Stomach (tissue), 9 donors: Measurements from ENCODE around the gene ELMOD3. TPM values are rescaled to one million over a fixed set of nuclear protein-coding genes. Genes with fewer than 3 reads are reported as not detected.
"Not testable (repeated sequence)": the region's sequence is repeated elsewhere in the genome, so short reads cannot be mapped to it uniquely, and the experiment has no call there.

Experiments
- DNase-seq, 2 donors: peaks; one replicate each; pipeline versions ENCODE4 v3.0.0 to v3.0.0-alpha.2; 2013 to 2019
- H3K27ac ChIP-seq, 5 donors: fragments of 200-600 bp in 4 of 5; sonication (generic) in 4 of 5; one replicate each; pipeline ENCODE4 v1.5.1; 2013 to 2019; ENCODE audit warnings: mild to moderate bottlenecking in 1 of 5, moderate library complexity in 1 of 5
- H3K27me3 ChIP-seq, 3 donors: fragments of 200-600 bp; sonication (generic); one replicate each; pipeline ENCODE4 v1.5.1; 2017 to 2019; ENCODE audit warnings: mixed run types in 1 of 3
- H3K36me3 ChIP-seq, 4 donors: fragments of 200-600 bp; sonication (generic); 1 replicate in 3 of 4; 2 replicates in 1 of 4; pipeline ENCODE4 v1.5.1; 2016 to 2019
- H3K4me1 ChIP-seq, 4 donors: fragments of 200-600 bp; sonication (generic); one replicate each; pipeline ENCODE4 v1.5.1; 2016 to 2019
- H3K4me3 ChIP-seq, 4 donors: fragments of 200-600 bp; sonication (generic) in 3 of 4; one replicate each; pipeline ENCODE4 v1.5.1; 2016 to 2019; ENCODE audit warnings: mild to moderate bottlenecking in 1 of 4
- H3K9me3 ChIP-seq, 4 donors: fragments of 200-600 bp; sonication (generic); one replicate each; pipeline ENCODE4 v1.5.1; 2016 to 2019
- EP300 ChIP-seq: sonication (generic); formaldehyde crosslinking; IDR thresholded peaks from one replicate; pipeline ENCODE4 v1.6.1; 2017; ENCODE audit warnings: antibody characterized with exemption
- POLR2A ChIP-seq, 4 donors: fragments of 450-650 bp; IDR thresholded peaks; one replicate each; pipeline ENCODE4 v1.6.1; 2016; ENCODE audit warnings: antibody characterized with exemption in 4 of 4, control low read depth in 2 of 4, mild to moderate bottlenecking in 1 of 4, moderate library complexity in 1 of 4
- POLR2AphosphoS5 ChIP-seq, 3 donors: sonication (generic); formaldehyde crosslinking; IDR thresholded peaks; one replicate each; pipeline ENCODE4 v1.6.1; 2016; ENCODE audit warnings: antibody characterized with exemption in 3 of 3
- WGBS, 5 donors: extraction: QIAGEN DNeasy Blood & Tissue Kit in 3 of 5; methylation state at CpG; one replicate each; pipeline versions ENCODE4 v1.1.5 to v1.1.7; 2013 to 2018; 5-methylcytosine and 5-hydroxymethylcytosine counted together
- intact Hi-C: fragments of 100-400 bp; cut with DNase I; formaldehyde crosslinking; loops from one replicate; pipeline ENCODE4 v1.15.1; 2023; ENCODE audit warnings: low total_unique reads
- polyA plus RNA-seq, 3 donors: library from polyadenylated mRNA; stranded (reverse); fragments of 200-250 nt; gene quantifications; one replicate each; pipeline ENCODE4 v1.2.3, GENCODE V29; 2013
- total RNA-seq, 5 donors: library from RNA; depleted of rRNA; stranded (reverse); fragments of >200 nt; gene quantifications; one replicate each; pipeline versions ENCODE4 v1.1.0 to v1.2.3, GENCODE V29; 2014 to 2016
- TF ChIP-seq, protein P1 (sequence below), 7 experiments: fragments of 450-650 bp in 4 of 7; fragments of 200-600 bp in 3 of 7; sonication (generic) in 3 of 7; IDR thresholded peaks; one replicate each; pipeline ENCODE4 v1.5.1; 2016 to 2019; ENCODE audit warnings: antibody characterized with exemption in 7 of 7, control low read depth in 2 of 7, mild to moderate bottlenecking in 1 of 7
- donor health status: healthy with polysubstance abuse.
- donor health status: Bipolar disorder and iron deficiency.
- donor health status: healthy.

ELMOD3 gene
- total and polyA plus RNA-seq, 8 donors = 13.4 to 43.8 (median 19.3) TPM

DNA sequence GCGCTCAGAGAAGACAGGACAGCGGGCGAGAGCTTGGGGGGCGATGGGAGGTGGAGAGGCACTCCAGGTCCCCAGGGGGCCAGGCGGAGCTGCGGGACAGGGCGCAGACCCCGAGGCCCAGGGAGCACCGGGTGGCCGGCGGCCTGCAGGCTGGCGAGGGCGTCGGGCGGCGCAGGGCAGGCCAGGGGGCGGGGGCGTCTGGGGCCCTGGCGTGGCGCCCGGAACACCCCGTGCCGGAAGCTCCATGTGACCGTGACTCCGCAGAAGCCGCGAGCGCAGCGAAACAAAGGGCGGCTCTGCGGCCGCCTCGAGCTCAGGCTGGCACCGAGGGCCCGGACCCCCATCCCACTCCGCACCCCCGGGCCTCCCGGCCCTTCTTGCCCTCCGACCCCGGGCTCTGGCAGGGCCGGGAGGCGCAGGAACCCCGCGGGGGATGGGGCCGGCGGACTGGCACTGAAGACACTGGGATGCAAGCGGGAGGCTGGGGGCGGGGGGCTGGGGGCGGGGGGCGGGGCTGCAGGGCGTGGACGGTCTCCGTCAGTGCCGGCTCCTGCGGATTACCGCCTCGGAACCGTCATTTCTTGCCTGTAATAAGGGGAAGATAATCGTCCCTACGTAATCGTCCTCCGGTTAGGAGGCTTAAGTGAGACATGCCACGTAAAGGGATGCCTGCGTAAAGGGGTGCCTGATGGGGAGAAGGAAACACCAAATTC, 83.1 kb downstream of the ELMOD3 start:
- intact Hi-C loops = no loop called here
- H3K36me3 ChIP-seq = no peaks in the 10 kb centered on the region
- DNase-seq = peak; percentile 93 to 95
- peaks cover 46 to 69% (median 66%) of the 10 kb centered on the region in 4 donors for H3K4me1 ChIP-seq
- no peaks in the 10 kb centered on the region for H3K27me3 ChIP-seq
- peak overlapping the region; percentile 94 to 98 (median 97) for H3K27ac ChIP-seq
- no peaks in the 10 kb centered on the region for H3K9me3 ChIP-seq
- TF ChIP-seq, protein P1, sequence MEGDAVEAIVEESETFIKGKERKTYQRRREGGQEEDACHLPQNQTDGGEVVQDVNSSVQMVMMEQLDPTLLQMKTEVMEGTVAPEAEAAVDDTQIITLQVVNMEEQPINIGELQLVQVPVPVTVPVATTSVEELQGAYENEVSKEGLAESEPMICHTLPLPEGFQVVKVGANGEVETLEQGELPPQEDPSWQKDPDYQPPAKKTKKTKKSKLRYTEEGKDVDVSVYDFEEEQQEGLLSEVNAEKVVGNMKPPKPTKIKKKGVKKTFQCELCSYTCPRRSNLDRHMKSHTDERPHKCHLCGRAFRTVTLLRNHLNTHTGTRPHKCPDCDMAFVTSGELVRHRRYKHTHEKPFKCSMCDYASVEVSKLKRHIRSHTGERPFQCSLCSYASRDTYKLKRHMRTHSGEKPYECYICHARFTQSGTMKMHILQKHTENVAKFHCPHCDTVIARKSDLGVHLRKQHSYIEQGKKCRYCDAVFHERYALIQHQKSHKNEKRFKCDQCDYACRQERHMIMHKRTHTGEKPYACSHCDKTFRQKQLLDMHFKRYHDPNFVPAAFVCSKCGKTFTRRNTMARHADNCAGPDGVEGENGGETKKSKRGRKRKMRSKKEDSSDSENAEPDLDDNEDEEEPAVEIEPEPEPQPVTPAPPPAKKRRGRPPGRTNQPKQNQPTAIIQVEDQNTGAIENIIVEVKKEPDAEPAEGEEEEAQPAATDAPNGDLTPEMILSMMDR (IDR thresholded peaks at IDR 0.05) = no peak
- peak; percentile 80 to 88 (median 85) for TF ChIP-seq POLR2AphosphoS5 (IDR thresholded peaks at IDR 0.05)
- no peak for TF ChIP-seq POLR2A (IDR thresholded peaks at IDR 0.05)
- TF ChIP-seq EP300 = peak; percentile 86
- peak overlapping the region; percentile 31 to 48 (median 47) for H3K4me3 ChIP-seq
- WGBS, 5 donors = 2 to 5% (median 3%) methylated on average over 28 to 64 of the region's 64 CpGs

DNA sequence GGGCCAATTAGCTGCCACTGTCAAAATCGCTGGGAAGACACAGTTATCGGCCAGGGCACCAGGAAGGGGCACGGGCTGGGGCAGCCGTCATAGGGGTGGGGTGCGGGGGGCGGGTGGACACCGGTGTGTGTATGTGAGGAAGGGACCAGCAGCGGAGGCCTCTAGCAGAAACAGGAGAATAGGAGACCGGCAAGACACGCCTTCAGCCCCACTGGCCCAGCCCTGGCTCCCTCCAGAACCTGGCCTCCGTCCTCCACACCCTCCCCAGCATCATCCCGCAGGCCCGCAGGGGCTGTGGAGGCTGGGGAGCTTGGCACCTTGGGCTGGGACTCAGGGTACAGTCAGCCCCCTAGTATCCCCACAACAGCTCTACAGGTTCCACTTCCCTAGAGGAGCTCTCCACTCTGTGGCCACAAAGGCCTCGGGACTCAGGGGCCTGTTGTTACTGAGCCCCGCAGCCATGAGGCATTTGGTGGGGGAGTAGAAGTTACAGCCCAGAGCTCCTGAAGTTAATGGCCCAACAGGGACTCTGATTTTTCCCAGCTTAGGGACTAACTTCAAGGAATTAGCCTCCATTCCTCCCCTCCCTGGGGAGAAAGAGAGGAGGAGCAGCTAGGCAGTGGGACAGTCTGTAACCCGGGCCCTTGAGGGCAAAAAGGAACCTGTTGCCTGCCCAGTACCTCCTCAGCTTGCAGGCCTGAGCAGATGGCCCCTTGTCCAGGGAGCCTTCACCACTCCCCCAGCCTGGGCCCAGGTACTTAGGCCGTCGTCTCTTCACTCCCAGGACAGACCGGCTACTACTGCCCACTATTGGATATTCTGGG, 83.8 kb downstream of the ELMOD3 start:
- intact Hi-C loops = no loop called here
- Histone ChIP-seq H3K4me1 (peaks cover 42 to 61% (median 59%) of the 10 kb centered on the region in 4 donors), H3K27ac (peak overlapping the region; percentile 94 to 98 (median 97)), H3K27me3 (no peaks in the 10 kb centered on the region), H3K4me3 (peak overlapping the region; percentile 31 to 48 (median 47)), H3K9me3 (no peaks in the 10 kb centered on the region), H3K36me3 (no peaks in the 10 kb centered on the region)
- TF ChIP-seq POLR2AphosphoS5 (IDR thresholded peaks at IDR 0.05) (no peak), POLR2A (IDR thresholded peaks at IDR 0.05) (no peak), EP300 (no peak)
- TF ChIP-seq, protein P1 (IDR thresholded peaks at IDR 0.05) = no peak
- DNase-seq = peak; percentile 41 to 54
- WGBS, 5 donors = 32 to 40% (median 36%) methylated on average over 12 to 19 of the region's 19 CpGs

DNA sequence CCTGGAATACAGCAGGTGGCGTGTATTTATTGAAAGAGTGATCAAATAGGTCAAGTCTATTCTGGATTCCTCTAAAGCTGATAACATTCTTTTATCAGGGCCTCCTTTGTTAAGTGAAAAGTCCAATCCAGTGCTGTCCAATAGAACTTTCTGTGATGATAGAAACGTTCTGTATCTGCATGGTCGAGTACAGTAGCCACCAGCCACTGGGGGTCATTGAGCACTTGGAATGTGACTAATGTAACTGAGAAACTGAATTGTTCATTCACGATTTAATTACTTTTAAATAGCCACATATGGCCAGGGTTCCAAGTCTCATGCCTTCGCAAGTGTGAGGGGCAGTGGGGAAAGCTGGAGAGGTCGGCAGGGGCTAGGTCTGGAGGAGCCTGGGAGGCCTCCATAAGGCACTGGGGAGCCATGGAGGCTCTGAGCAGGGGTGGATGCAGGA, 84.5 kb downstream of the ELMOD3 start:
- no peaks in the 10 kb centered on the region for H3K36me3 ChIP-seq
- H3K27me3 ChIP-seq = no peaks in the 10 kb centered on the region
- peaks cover 36 to 55% (median 53%) of the 10 kb centered on the region in 4 donors for H3K4me1 ChIP-seq
- H3K27ac ChIP-seq = peak overlapping the region; percentile 94 to 98 (median 97)
- intact Hi-C loops = no loop called here
- TF ChIP-seq, protein P1 (IDR thresholded peaks at IDR 0.05) = peak in 1 of 7 experiments; percentile 9
- TF ChIP-seq POLR2AphosphoS5 (IDR thresholded peaks at IDR 0.05) (no peak), POLR2A (IDR thresholded peaks at IDR 0.05) (no peak)
- DNase-seq = no peak
- no peak overlapping the region for H3K4me3 ChIP-seq
- no peaks in the 10 kb centered on the region for H3K9me3 ChIP-seq
- WGBS, 5 donors = 55 to 76% (median 67%) methylated on average over 6 of the region's 6 CpGs

DNA sequence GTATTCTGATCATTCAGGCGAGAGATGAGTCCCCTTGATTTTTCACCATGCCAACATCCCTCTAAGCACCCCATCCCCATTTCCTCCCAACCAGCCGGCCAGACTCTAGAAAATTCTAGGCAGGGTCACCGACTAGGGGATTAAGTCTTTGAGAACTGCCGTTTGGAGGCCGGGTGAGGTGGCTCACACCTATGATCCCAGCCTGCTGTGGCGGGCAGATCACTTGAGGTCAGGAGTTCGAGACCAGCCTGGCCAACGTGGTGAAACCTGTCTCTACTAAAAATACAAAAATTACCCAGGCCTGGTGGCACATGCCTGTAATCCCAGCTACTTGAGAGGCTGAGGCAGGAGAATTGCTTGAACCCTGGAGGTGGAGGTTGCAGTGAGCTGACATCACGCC, 85.0 kb downstream of the ELMOD3 start:
- H3K27me3 ChIP-seq, H3K9me3 ChIP-seq, H3K36me3 ChIP-seq, H3K4me3 ChIP-seq, DNase-seq, intact Hi-C loops: not testable (repeated sequence)
- peak overlapping the region; percentile 22 to 98 (median 97) for H3K27ac ChIP-seq
- 83 to 94% (median 91%) methylated on average over 9 of the region's 9 CpGs for WGBS, 5 donors
- peaks cover 31 to 49% (median 48%) of the 10 kb centered on the region in 4 donors for H3K4me1 ChIP-seq
